K562 (cell line): ENCODE measurements around the gene IL7R. TPM values are rescaled to one million over a fixed set of nuclear protein-coding genes. Genes with fewer than 3 reads are reported as not detected.

Experiments
- ATAC-seq: fragments of 200-7000 bp; cut with Tn5 transposase; 3 replicates; pipeline ENCODE4 v1.9.1; 2020; ENCODE audit warnings: moderate library complexity
- BruUV-seq: library from RNA; stranded (reverse); fragments of 400-500 nt; replicated peaks from 2 replicates; lab custom pipeline; 2021; lab: Mats Ljungman, UMichigan
- CTCF ChIA-PET: fragments of 300-600 bp; formaldehyde crosslinking; extraction: SDS; loops from one replicate; lab custom pipeline; 2021; ENCODE audit warnings: low intra/inter-chr PET ratio; lab: Yijun Ruan, JAX
- POLR2A ChIA-PET: fragments of 300-600, 350-650 bp; sonication (Branson Sonifier 250); formaldehyde crosslinking; extraction: SDS; loops from one replicate; lab custom pipeline; 2021; ENCODE audit warnings: antibody characterized with exemption, inconsistent platforms; lab: Yijun Ruan, JAX
- DNase-seq, 4 experiments: peaks; one replicate each; pipeline versions ENCODE4 v3.0.0 to v3.0.0-alpha.2; 2011 to 2018; ENCODE audit warnings: low spot score in 3 of 4, mixed read lengths in 3 of 4; ENCODE audit errors: extremely low read depth in 1 of 4
- FAIRE-seq: peaks from 2 replicates; lab custom pipeline; 2011; peaks lifted over from hg19 to GRCh38; lab: Jason Lieb, UNC
- H2AFZ ChIP-seq: 2 replicates; pipeline ENCODE4 v1.6.0; 2011; ENCODE audit warnings: low read depth, low read length, control low read depth, inconsistent platforms
- H3K27ac ChIP-seq: fragments of 200-600 bp; 3 replicates; pipeline ENCODE4 v1.8.0; 2011; ENCODE audit warnings: low read depth, mild to moderate bottlenecking, control low read depth, inconsistent platforms, low read length, moderate library complexity, mixed read lengths; ENCODE audit errors: extremely low read depth
- H3K27me3 ChIP-seq, 2 experiments: fragments of 300-600 bp in 1 of 2; 2 replicates in 1 of 2; 3 replicates in 1 of 2; pipeline versions ENCODE4 v1.6.0 to v1.8.0; 2011; ENCODE audit warnings: inconsistent platforms in 2 of 2, low read length in 2 of 2, mild to moderate bottlenecking in 1 of 2, mixed read lengths in 1 of 2, moderate library complexity in 1 of 2; ENCODE audit not compliant: control insufficient read depth in 2 of 2, insufficient read depth in 2 of 2
- H3K36me3 ChIP-seq: fragments of 300-600 bp; 3 replicates; pipeline ENCODE4 v1.8.0; 2011; ENCODE audit warnings: mild to moderate bottlenecking, low read length, inconsistent platforms; ENCODE audit not compliant: control insufficient read depth, insufficient read depth
- H3K4me1 ChIP-seq, 2 experiments: fragments of 200-600 bp in 1 of 2; replicated peaks in 1 of 2; 2 replicates in 1 of 2; 3 replicates in 1 of 2; pipeline versions ENCODE4 v1.5.1 to v1.8.0; 2011; ENCODE audit warnings: inconsistent platforms in 2 of 2, low read length in 2 of 2, mild to moderate bottlenecking in 1 of 2, mixed read lengths in 1 of 2, moderate library complexity in 1 of 2; ENCODE audit not compliant: control insufficient read depth in 2 of 2, insufficient read depth in 2 of 2
- H3K4me2 ChIP-seq: 2 replicates; pipeline ENCODE4 v1.6.1; 2011; ENCODE audit warnings: low read length, control low read depth, inconsistent platforms, mixed read lengths; ENCODE audit not compliant: insufficient read depth
- H3K4me3 ChIP-seq: fragments of 200-600 bp; sonication (generic), shearing (Covaris generic); 2 replicates; pipeline ENCODE4 v1.5.1; 2016; ENCODE audit warnings: control low read depth, inconsistent platforms
- H3K79me2 ChIP-seq: fragments of 200-600 bp; 3 replicates; pipeline ENCODE4 v1.8.0; 2011; ENCODE audit warnings: low read length, inconsistent platforms; ENCODE audit not compliant: control insufficient read depth, insufficient read depth
- H3K9ac ChIP-seq, 2 experiments: 2 replicates each; pipeline versions ENCODE4 v1.6.0 to v1.6.1; 2011; ENCODE audit warnings: low read depth in 2 of 2, low read length in 2 of 2, control low read depth in 1 of 2, inconsistent platforms in 1 of 2, mild to moderate bottlenecking in 1 of 2, mixed read lengths in 1 of 2; ENCODE audit not compliant: insufficient read depth in 1 of 2
- H3K9me1 ChIP-seq: one replicate; pipeline ENCODE4 v1.6.0; 2011; ENCODE audit warnings: inconsistent platforms, mild to moderate bottlenecking, low read length, moderate library complexity; ENCODE audit not compliant: control insufficient read depth, insufficient read depth
- H3K9me3 ChIP-seq: replicated peaks from 2 replicates; pipeline ENCODE4 v1.5.1; 2011; ENCODE audit warnings: low read depth, low read length, inconsistent platforms; ENCODE audit not compliant: control insufficient read depth, insufficient read depth
- H4K20me1 ChIP-seq: replicated peaks from 2 replicates; pipeline ENCODE4 v1.6.1; 2011; ENCODE audit warnings: low read length, inconsistent platforms, mixed read lengths; ENCODE audit not compliant: control insufficient read depth, insufficient read depth
- BRD4 ChIP-seq: fragments of 200-600 bp; sonication (generic); IDR thresholded peaks from 2 replicates; pipeline ENCODE4 v1.6.1; 2017; ENCODE audit warnings: inconsistent platforms
- C11orf30 ChIP-seq: fragments of 450-650 bp; IDR thresholded peaks from 2 replicates; pipeline ENCODE4 v1.6.1; 2016; ENCODE audit warnings: low read depth, mild to moderate bottlenecking
- DDX20 ChIP-seq: fragments of 450-650 bp; IDR thresholded peaks from 2 replicates; pipeline ENCODE4 v1.6.1; 2016; ENCODE audit warnings: missing genetic modification characterization, low read depth, mild to moderate bottlenecking, missing compliant biosample characterization, moderate library complexity
- FIP1L1 ChIP-seq: fragments of 200-400 bp; formaldehyde crosslinking; IDR thresholded peaks from 2 replicates; pipeline ENCODE4 v1.6.1; 2018; ENCODE audit warnings: mild to moderate bottlenecking, low read depth, low read length; ENCODE audit not compliant: poor library complexity, severe bottlenecking
- FOXK1 ChIP-seq: sonication (generic); formaldehyde crosslinking; IDR thresholded peaks from 2 replicates; pipeline ENCODE4 v1.8.0; 2022; ENCODE audit warnings: missing genetic modification reagents, mild to moderate bottlenecking, borderline replicate concordance
- KLF1 ChIP-seq: fragments of 450-650 bp; IDR thresholded peaks from 2 replicates; pipeline ENCODE4 v1.6.1; 2016; ENCODE audit warnings: missing genetic modification characterization, missing compliant biosample characterization
- MAFG ChIP-seq: fragments of 450-650 bp; conservative IDR thresholded peaks from 2 replicates; pipeline ENCODE4 v1.6.1; 2016; ENCODE audit warnings: missing genetic modification characterization, missing compliant biosample characterization
- MCM7 ChIP-seq, 2 experiments: fragments of 450-650 bp; IDR thresholded peaks; 2 replicates each; pipeline ENCODE4 v1.6.1; 2016 to 2018
- PHB2 ChIP-seq: fragments of 450-650 bp; IDR thresholded peaks from 2 replicates; pipeline ENCODE4 v1.6.1; 2017; ENCODE audit warnings: low read depth
- RAD51 ChIP-seq: fragments of 450-650 bp; IDR thresholded peaks from 2 replicates; pipeline ENCODE4 v1.7.1; 2016; ENCODE audit warnings: low read depth, mild to moderate bottlenecking, borderline replicate concordance
- RBBP5 ChIP-seq: fragments of 200-600 bp; sonication (generic); IDR thresholded peaks from 2 replicates; pipeline ENCODE4 v1.6.1; 2012; ENCODE audit warnings: borderline replicate concordance, mild to moderate bottlenecking, low read length, control low read depth, inconsistent platforms; ENCODE audit not compliant: insufficient read depth, poor library complexity, severe bottlenecking
- SIN3A ChIP-seq, 2 experiments: fragments of 150-350 bp in 1 of 2; IDR thresholded peaks; 2 replicates each; pipeline ENCODE4 v1.6.1; 2011 to 2016; ENCODE audit warnings: borderline replicate concordance in 2 of 2, low read depth in 2 of 2, low read length in 2 of 2, mild to moderate bottlenecking in 2 of 2, moderate library complexity in 2 of 2; ENCODE audit not compliant: control insufficient read depth in 1 of 2
- USF2 ChIP-seq: sonication (generic); formaldehyde crosslinking; IDR thresholded peaks from 2 replicates; pipeline ENCODE4 v1.5.0; 2020; ENCODE audit warnings: missing genetic modification reagents
- ZKSCAN8 ChIP-seq: fragments of 200-800 bp; sonication (Bioruptor generic); IDR thresholded peaks from 2 replicates; pipeline ENCODE4 v1.6.1; 2016; ENCODE audit warnings: missing genetic modification characterization, missing compliant biosample characterization
- ZNF277 ChIP-seq: fragments of 250-450 bp; sonication (Bioruptor Pico); IDR thresholded peaks from 2 replicates; pipeline ENCODE4 v1.8.0; 2022; ENCODE audit warnings: inconsistent platforms, mild to moderate bottlenecking, moderate library complexity, borderline replicate concordance
- ZNF347 ChIP-seq: fragments of 450-650 bp; formaldehyde crosslinking; IDR thresholded peaks from 2 replicates; pipeline ENCODE4 v1.4.0; 2020; ENCODE audit warnings: low read depth, mild to moderate bottlenecking, moderate library complexity
- ZNF518B ChIP-seq: fragments of 250-450 bp; sonication (Bioruptor Pico); IDR thresholded peaks from 2 replicates; pipeline ENCODE4 v1.5.0; 2021; ENCODE audit warnings: mild to moderate bottlenecking, moderate library complexity
- ZNF586 ChIP-seq: fragments of 450-650 bp; formaldehyde crosslinking; conservative IDR thresholded peaks from 2 replicates; pipeline ENCODE4 v1.4.0; 2020; ENCODE audit warnings: mild to moderate bottlenecking, moderate library complexity
- in situ Hi-C: fragments of 300-500 bp; cut with MboI; formaldehyde crosslinking; loops from 4 replicates; pipeline ENCODE4 v1.15.0; 2018; ENCODE audit warnings: inconsistent platforms, mixed read lengths
- intact Hi-C: fragments of 100-400 bp; cut with micrococcal nuclease; formaldehyde crosslinking; loops from 2 replicates; pipeline ENCODE4 v1.14.2; 2022
- polyA plus RNA-seq, 8 experiments: library from polyadenylated mRNA; depleted of rRNA in 4 of 8; stranded (reverse) in 5 of 8; unstranded in 3 of 8; fragments of >200 nt; fragmentation: Nextera tagmentation in 2 of 8; fragmentation: Illumina TruSeq in 1 of 8; extraction: Ambion mirVana in 2 of 8; extraction: Trizol in 1 of 8; gene quantifications; 2 replicates each; pipeline versions ENCODE4 v1.2.1 to v1.2.3, GENCODE V29; 2011 to 2014; ENCODE audit warnings: inconsistent platforms in 1 of 8, missing spikeins in 1 of 8
- total RNA-seq, 7 experiments: library from RNA; depleted of rRNA in 6 of 7; stranded (reverse); fragments of >200 nt in 6 of 7; fragmentation: Illumina TruSeq in 2 of 7; extraction: Trizol in 2 of 7; gene quantifications; 2 replicates each; pipeline versions ENCODE4 v1.2.1 to v1.2.3, GENCODE V29; 2011 to 2021; ENCODE audit warnings: low replicate concordance in 1 of 7

Gene IL7R
- total and polyA plus RNA-seq, 9 of the 15 experiments (the other 6 are each of a cell fraction or from before 2014, with no cell fraction given) = 0.04 to 0.98 (median 0.09) TPM; not detected in 3

- intact Hi-C loops = no loop called here
- H3K36me3 ChIP-seq = no peaks in the 10 kb centered on the region
- H3K27ac ChIP-seq = no peak overlapping the region
- ChIA-PET CTCF (no interaction called here), POLR2A (no interaction called here)
- no peaks in the 10 kb centered on the region for H3K27me3 ChIP-seq
- H3K79me2 ChIP-seq = no peaks in the 10 kb centered on the region
- no peak for FAIRE-seq
- TF ChIP-seq KLF1 (tag) (no peak), ZNF347 (CRISPR knock-in tag) (no peak), PHB2 (no peak), DDX20 (tag) (no peak), RAD51 (no peak), USF2 (CRISPR knock-in tag) (no peak), FIP1L1 (no peak), BRD4 (no peak), MCM7 (IDR thresholded peaks at IDR 0.05) (no peak), MAFG (tag) (no peak), ZKSCAN8 (CRISPR knock-in tag) (no peak), C11orf30 (no peak), RBBP5 (no peak), ZNF277 (CRISPR knock-in tag) (no peak), FOXK1 (no peak), ZNF518B (CRISPR knock-in tag) (no peak), SIN3A (IDR thresholded peaks at IDR 0.05; ENCODE audit: borderline replicate concordance in 2 of 2, control insufficient read depth in 1 of 2, low read depth in 2 of 2, low read length in 2 of 2) (no peak), ZNF586 (no peak)
- H3K9ac ChIP-seq = no peak overlapping the region
- no peak overlapping the region for H3K4me2 ChIP-seq
- H3K4me3 ChIP-seq = no peak overlapping the region
- no peak for DNase-seq
- no peaks in the 10 kb centered on the region for H3K9me3 ChIP-seq
- BruUV-seq = no TSS peak
- no peaks in the 10 kb centered on the region for H3K4me1 ChIP-seq
- no peak overlapping the region for H2AFZ ChIP-seq
- no peaks in the 10 kb centered on the region for H4K20me1 ChIP-seq
- ATAC-seq = no peak
- H3K9me1 ChIP-seq = no peaks in the 10 kb centered on the region
- in situ Hi-C loops = no loop called here
These were observed 21.4 kb downstream of the IL7R start for GRCh38 chr5:35878079-35878478.
